Lung microvascular endothelial cell (primary cell): ENCODE measurements around the gene ANKRD33B. TPM values are rescaled to one million over a fixed set of nuclear protein-coding genes. Genes with fewer than 3 reads are reported as not detected.

Source experiments
- DNase-seq, 2 donors: peaks; one replicate each; pipeline versions ENCODE4 v3.0.0 to v3.0.0-alpha.2; 2010; ENCODE audit warnings: low read depth in 2 of 2
- total RNA-seq: library from RNA; depleted of rRNA; stranded (reverse); fragments of >200 nt; gene quantifications from 2 replicates; pipeline ENCODE4 v1.2.1, GENCODE V29; 2014

The ANKRD33B gene
- total RNA-seq, 1 donor from 2014 or later, result 1.4 TPM

- peak in 1 of 2 donors; percentile 35 for DNase-seq
Observed at GRCh38 chr5:10655161-10655971, 91.5 kb downstream of the ANKRD33B start.

- peak in 1 of 2 donors; percentile 32 for DNase-seq
Observed at GRCh38 chr5:10655972-10656830, 92.3 kb downstream of the ANKRD33B start.

- no peak for DNase-seq
Observed at GRCh38 chr5:10658265-10658664, 94.4 kb downstream of the ANKRD33B start.

GRCh38 chr5:10660135-10660534 is 96.3 kb downstream of the ANKRD33B start:
- no peak for DNase-seq

GRCh38 chr5:10660720-10661387 is 97.0 kb downstream of the ANKRD33B start:
- DNase-seq, result no peak

GRCh38 chr5:10661401-10661800 is 97.5 kb downstream of the ANKRD33B start:
- no peak for DNase-seq

GRCh38 chr5:10662083-10662482 is 98.2 kb downstream of the ANKRD33B start:
- no peak for DNase-seq

- DNase-seq, result no peak
Observed at GRCh38 chr5:10662661-10663488, 99.0 kb downstream of the ANKRD33B start.

GRCh38 chr5:10663489-10664179 is 99.8 kb downstream of the ANKRD33B start:
- DNase-seq, result peak in 1 of 2 donors; percentile 82

GRCh38 chr5:10664180-10664769 is 100.4 kb downstream of the ANKRD33B start:
- peak; percentile 20 to 33 for DNase-seq

GRCh38 chr5:10665799-10666198 is 101.9 kb downstream of the ANKRD33B start:
- no peak for DNase-seq

- DNase-seq, result no peak
Observed at GRCh38 chr5:10666531-10667299, 102.8 kb downstream of the ANKRD33B start.

- no peak for DNase-seq
Observed at GRCh38 chr5:10667431-10668057, 103.7 kb downstream of the ANKRD33B start.

GRCh38 chr5:10668697-10669096 is 104.8 kb downstream of the ANKRD33B start:
- no peak for DNase-seq

GRCh38 chr5:10669983-10670382 is 106.1 kb downstream of the ANKRD33B start:
- no peak for DNase-seq

- no peak for DNase-seq
Observed at GRCh38 chr5:10671041-10672008, 107.5 kb downstream of the ANKRD33B start.
